AG10803 (cell line): Measurements from ENCODE around the gene HBA1.

Source experiments
- DNase-seq: peaks from one replicate; pipeline ENCODE4 v3.0.0; 2010; ENCODE audit warnings: low read depth
- H3K4me3 ChIP-seq: 2 replicates; pipeline ENCODE4 v1.5.1; 2011; ENCODE audit warnings: mild to moderate bottlenecking, low read length, control low read depth
- CTCF ChIP-seq: conservative IDR thresholded peaks from 2 replicates; pipeline ENCODE4 v1.5.1; 2011; ENCODE audit warnings: mild to moderate bottlenecking, low read length, control low read depth, inconsistent platforms

Gene HBA1

GRCh38 chr16:180681-181564, 4.4 kb downstream of the HBA1 start:
- peak; percentile 15; the same call in 1 of the 2 replicates for TF ChIP-seq CTCF
- H3K4me3 ChIP-seq: peak overlapping the region; percentile 40
- DNase-seq: peak; percentile 42

GRCh38 chr16:181565-182021, 5.1 kb downstream of the HBA1 start:
- TF ChIP-seq CTCF: peak; percentile 67
- peak; percentile 13 for DNase-seq
- H3K4me3 ChIP-seq: no peak overlapping the region

- no peak for TF ChIP-seq CTCF
- DNase-seq: no peak
- no peak overlapping the region for H3K4me3 ChIP-seq
These were observed 6.5 kb downstream of the HBA1 start for GRCh38 chr16:183005-183404.

GRCh38 chr16:185213-185612, 8.7 kb downstream of the HBA1 start:
- DNase-seq: no peak
- TF ChIP-seq CTCF: no peak
- H3K4me3 ChIP-seq: no peak overlapping the region

GRCh38 chr16:185691-186090, 9.2 kb downstream of the HBA1 start:
- no peak overlapping the region for H3K4me3 ChIP-seq
- no peak for TF ChIP-seq CTCF
- DNase-seq: no peak

- DNase-seq: no peak
- no peak overlapping the region for H3K4me3 ChIP-seq
- no peak for TF ChIP-seq CTCF
These were observed 10.8 kb downstream of the HBA1 start for GRCh38 chr16:187330-187729.

- no peak for DNase-seq
- no peak overlapping the region for H3K4me3 ChIP-seq
- TF ChIP-seq CTCF: no peak
These were observed 12.2 kb downstream of the HBA1 start for GRCh38 chr16:188674-189073.
